Neuronal stem cell (in vitro differentiated cells): Measurements from ENCODE around the gene HOXA5.

Experiments
- DNase-seq: peaks from one replicate; pipeline ENCODE4 v3.0.0-alpha.2; 2013; ENCODE audit warnings: low spot score
- H2AFZ ChIP-seq: one replicate; pipeline ENCODE4 v1.6.1; 2013; ENCODE audit warnings: mild to moderate bottlenecking, low read length, inconsistent platforms
- H2AK5ac ChIP-seq: 2 replicates; pipeline ENCODE4 v1.6.1; 2013; ENCODE audit warnings: low read depth, mild to moderate bottlenecking, inconsistent platforms, low read length, moderate library complexity, mixed read lengths
- H2BK120ac ChIP-seq: 2 replicates; pipeline ENCODE4 v1.6.1; 2013; ENCODE audit warnings: low read depth, mild to moderate bottlenecking, inconsistent platforms, low read length, moderate library complexity, mixed read lengths
- H2BK12ac ChIP-seq: one replicate; pipeline ENCODE4 v1.6.1; 2013; ENCODE audit warnings: low read length, inconsistent platforms
- H2BK15ac ChIP-seq: 2 replicates; pipeline ENCODE4 v1.6.1; 2013; ENCODE audit warnings: mild to moderate bottlenecking, low read length, inconsistent platforms, mixed read lengths
- H2BK5ac ChIP-seq: one replicate; pipeline ENCODE4 v1.6.1; 2013; ENCODE audit warnings: inconsistent platforms, mild to moderate bottlenecking, low read length, moderate library complexity
- H3K14ac ChIP-seq: one replicate; pipeline ENCODE4 v1.6.1; 2013; ENCODE audit warnings: low read length, inconsistent platforms
- H3K18ac ChIP-seq: 2 replicates; pipeline ENCODE4 v1.6.1; 2013; ENCODE audit warnings: low read length, inconsistent platforms
- H3K23ac ChIP-seq: 2 replicates; pipeline ENCODE4 v1.6.1; 2013; ENCODE audit warnings: low read depth, mild to moderate bottlenecking, mixed read lengths, low read length, inconsistent platforms; ENCODE audit not compliant: poor library complexity
- H3K27ac ChIP-seq: replicated peaks from 3 replicates; pipeline ENCODE4 v1.5.1; 2013; ENCODE audit warnings: low read length, inconsistent platforms
- H3K27me3 ChIP-seq, 3 experiments: 2 replicates each; pipeline ENCODE4 v1.6.1; 2013; ENCODE audit warnings: low read length in 3 of 3, mild to moderate bottlenecking in 2 of 3, inconsistent platforms in 1 of 3, low read depth in 1 of 3, mixed read lengths in 1 of 3, moderate library complexity in 1 of 3; ENCODE audit not compliant: control insufficient read depth in 3 of 3, insufficient read depth in 3 of 3
- H3K36me3 ChIP-seq, 2 donors: replicated peaks in 1 of 2; 2 replicates each; pipeline ENCODE4 v1.6.1; 2013; ENCODE audit warnings: low read length in 2 of 2; ENCODE audit not compliant: control insufficient read depth in 2 of 2, insufficient read depth in 2 of 2
- H3K4ac ChIP-seq: 2 replicates; pipeline ENCODE4 v1.6.1; 2013; ENCODE audit warnings: inconsistent platforms, mild to moderate bottlenecking, low read length, moderate library complexity
- H3K4me1 ChIP-seq, 2 donors: 1 replicate in 1 of 2; 2 replicates in 1 of 2; pipeline ENCODE4 v1.6.1; 2013; ENCODE audit warnings: low read length in 2 of 2, low read depth in 1 of 2; ENCODE audit not compliant: control insufficient read depth in 2 of 2, insufficient read depth in 1 of 2
- H3K4me2 ChIP-seq: one replicate; pipeline ENCODE4 v1.6.1; 2013; ENCODE audit warnings: mild to moderate bottlenecking, low read length, inconsistent platforms; ENCODE audit not compliant: insufficient read depth, poor library complexity, severe bottlenecking
- H3K4me3 ChIP-seq, 2 donors: 2 replicates each; pipeline ENCODE4 v1.5.1; 2013; ENCODE audit warnings: low read length in 2 of 2, mild to moderate bottlenecking in 2 of 2, inconsistent platforms in 1 of 2, moderate library complexity in 1 of 2
- H3K79me1 ChIP-seq: one replicate; pipeline ENCODE4 v1.6.1; 2013; ENCODE audit warnings: low read depth, mild to moderate bottlenecking, inconsistent platforms, low read length, moderate library complexity
- H3K9ac ChIP-seq: one replicate; pipeline ENCODE4 v1.6.1; 2013; ENCODE audit warnings: mild to moderate bottlenecking, low read depth, low read length, inconsistent platforms; ENCODE audit not compliant: poor library complexity
- H3K9me3 ChIP-seq, 2 donors: replicated peaks in 1 of 2; 2 replicates each; pipeline versions ENCODE3 to v1.6.1; 2013; ENCODE audit warnings: low read length in 2 of 2, mild to moderate bottlenecking in 2 of 2, inconsistent platforms in 1 of 2, low read depth in 1 of 2, mixed read lengths in 1 of 2, moderate library complexity in 1 of 2; ENCODE audit not compliant: control insufficient read depth in 2 of 2, insufficient read depth in 1 of 2
- H4K8ac ChIP-seq: one replicate; pipeline ENCODE4 v1.6.1; 2013; ENCODE audit warnings: low read depth, mild to moderate bottlenecking, inconsistent platforms, low read length, moderate library complexity
- H4K91ac ChIP-seq: one replicate; pipeline ENCODE4 v1.6.1; 2013; ENCODE audit warnings: low read length, low read depth, mild to moderate bottlenecking, inconsistent platforms; ENCODE audit not compliant: poor library complexity
- WGBS, 2 donors: extraction: QIAGEN DNeasy Blood & Tissue Kit; methylation state at CpG; one replicate each; pipeline ENCODE4 v1.1.7; 2013; ENCODE audit warnings: missing lambda C conversion rate in 2 of 2, mixed read lengths in 1 of 2; ENCODE audit not compliant: insufficient read length in 2 of 2, insufficient replicate concordance in 1 of 2; ENCODE audit errors: extremely low coverage in 2 of 2; 5-methylcytosine and 5-hydroxymethylcytosine counted together

Gene HOXA5

GRCh38 chr7:27100694-27101170 is 42.7 kb downstream of the HOXA5 start:
- Histone ChIP-seq H3K4me3 (no peak overlapping the region), H3K14ac (no peak overlapping the region), H2BK12ac (no peak overlapping the region), H3K9ac (no peak overlapping the region), H2AK5ac (no peak overlapping the region), H3K36me3 (no peaks in the 10 kb centered on the region), H3K4me2 (no peak overlapping the region), H3K23ac (no peak overlapping the region), H3K9me3 (peaks cover 0 to 2% of the 10 kb centered on the region in 2 donors), H3K18ac (no peak overlapping the region), H3K4ac (no peak overlapping the region), H4K8ac (no peak overlapping the region), H2BK120ac (no peak overlapping the region), H3K79me1 (no peaks in the 10 kb centered on the region), H3K27me3 (peaks cover 73 to 100% (median 93%) of the 10 kb centered on the region in 3 experiments), H3K27ac (no peak overlapping the region), H2BK5ac (no peak overlapping the region), H4K91ac (no peak overlapping the region), H2AFZ (no peak overlapping the region), H2BK15ac (no peak overlapping the region), H3K4me1 (peaks cover 0 to 1% of the 10 kb centered on the region in 2 donors)
- no peak for DNase-seq
- no CpG with 5 or more reads among the region's 8 CpGs for WGBS, 2 donors

DNA sequence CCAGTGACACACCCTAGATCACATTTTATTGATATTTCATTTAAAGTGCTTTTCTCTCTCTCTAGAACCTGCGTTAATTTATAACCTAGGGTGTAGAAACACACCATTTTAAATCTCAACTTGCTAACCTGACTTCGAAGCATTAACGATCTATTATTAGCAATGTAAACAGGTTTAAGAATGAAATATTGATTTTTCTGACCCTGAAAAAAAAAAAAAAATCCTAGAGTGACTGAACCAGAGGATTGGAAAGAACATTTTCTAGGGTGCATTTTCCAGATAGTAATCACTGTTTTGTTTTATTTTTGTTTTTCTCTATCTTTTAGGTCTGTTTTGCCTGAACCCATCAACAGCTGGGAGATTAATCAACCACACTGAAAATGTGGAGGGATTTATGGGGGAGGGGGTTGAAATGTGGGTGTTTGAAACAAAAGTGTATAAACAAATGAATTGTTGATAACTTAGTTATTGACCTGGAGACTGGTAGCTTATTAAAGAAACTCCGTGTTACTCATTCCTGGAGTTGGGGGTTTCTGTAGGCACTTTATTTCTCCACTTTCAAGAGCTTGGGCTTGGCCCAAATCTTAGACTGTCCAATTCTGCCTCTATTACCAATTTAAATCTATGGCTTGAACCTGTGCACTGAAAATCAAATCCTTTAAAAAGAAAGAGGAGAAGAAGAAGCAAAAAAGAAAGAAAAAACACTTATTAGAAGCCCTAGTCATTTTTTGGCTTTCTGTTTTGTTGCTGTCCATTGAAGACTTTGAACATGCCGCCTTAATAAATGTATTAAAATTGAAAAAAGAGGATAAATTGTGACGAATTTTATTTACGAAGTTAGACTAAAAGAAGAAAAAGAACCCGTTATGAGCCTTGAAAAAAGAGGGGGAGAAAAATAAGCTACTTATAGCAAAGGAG is 43.8 kb downstream of the HOXA5 start:
- Histone ChIP-seq H3K27ac (no peak overlapping the region), H3K23ac (no peak overlapping the region), H3K36me3 (no peaks in the 10 kb centered on the region), H4K8ac (no peak overlapping the region), H4K91ac (no peak overlapping the region), H2BK120ac (no peak overlapping the region), H3K79me1 (no peaks in the 10 kb centered on the region), H2BK15ac (no peak overlapping the region), H3K4me1 (peaks cover 0 to 1% of the 10 kb centered on the region in 2 donors), H3K4ac (no peak overlapping the region), H3K9ac (no peak overlapping the region), H3K4me3 (no peak overlapping the region), H2BK5ac (no peak overlapping the region), H2AFZ (no peak overlapping the region), H3K14ac (no peak overlapping the region), H3K27me3 (peaks cover 67 to 100% (median 93%) of the 10 kb centered on the region in 3 experiments), H2BK12ac (no peak overlapping the region), H3K18ac (no peak overlapping the region), H2AK5ac (no peak overlapping the region), H3K4me2 (no peak overlapping the region), H3K9me3 (peaks cover 2 to 3% of the 10 kb centered on the region in 2 donors)
- peak; percentile 3 for DNase-seq
- no CpG with 5 or more reads among the region's 8 CpGs for WGBS, 2 donors

- H3K4me1 ChIP-seq: peaks cover 0 to 1% of the 10 kb centered on the region in 2 donors
- H3K9ac ChIP-seq: no peak overlapping the region
- no peak overlapping the region for H4K91ac ChIP-seq
- no peak overlapping the region for H2BK120ac ChIP-seq
- H3K79me1 ChIP-seq: no peaks in the 10 kb centered on the region
- H2BK5ac ChIP-seq: no peak overlapping the region
- H3K4ac ChIP-seq: no peak overlapping the region
- peak overlapping the region; percentile 22 for H2AFZ ChIP-seq
- peaks cover 2 to 3% of the 10 kb centered on the region in 2 donors for H3K9me3 ChIP-seq
- peaks cover 63 to 100% (median 93%) of the 10 kb centered on the region in 3 experiments for H3K27me3 ChIP-seq
- H2BK12ac ChIP-seq: no peak overlapping the region
- no peak overlapping the region for H3K14ac ChIP-seq
- no peak overlapping the region for H4K8ac ChIP-seq
- no CpG with 5 or more reads among the region's 38 CpGs for WGBS, 2 donors
- no peaks in the 10 kb centered on the region for H3K36me3 ChIP-seq
- H3K23ac ChIP-seq: no peak overlapping the region
- H3K4me3 ChIP-seq: no peak overlapping the region
- no peak overlapping the region for H2AK5ac ChIP-seq
- no peak overlapping the region for H3K27ac ChIP-seq
- no peak overlapping the region for H2BK15ac ChIP-seq
- no peak overlapping the region for H3K4me2 ChIP-seq
- peak; percentile 42 for DNase-seq
- no peak overlapping the region for H3K18ac ChIP-seq
Observed at GRCh38 chr7:27098578-27099451, 44.7 kb downstream of the HOXA5 start.
